Activated effector memory CD4-positive, alpha-beta T cell treated with Interleukin-2 at 50 U/mL for 16 hours (primary cell): ENCODE data around the gene GAREM1.

Experiments
- DNase-seq: peaks from one replicate; pipeline ENCODE4 v3.0.0-alpha.2; 2020

GAREM1 gene

GRCh38 chr18:32422978-32423740 lies 47.5 kb downstream of the GAREM1 start:
- DNase-seq, result no peak

DNA sequence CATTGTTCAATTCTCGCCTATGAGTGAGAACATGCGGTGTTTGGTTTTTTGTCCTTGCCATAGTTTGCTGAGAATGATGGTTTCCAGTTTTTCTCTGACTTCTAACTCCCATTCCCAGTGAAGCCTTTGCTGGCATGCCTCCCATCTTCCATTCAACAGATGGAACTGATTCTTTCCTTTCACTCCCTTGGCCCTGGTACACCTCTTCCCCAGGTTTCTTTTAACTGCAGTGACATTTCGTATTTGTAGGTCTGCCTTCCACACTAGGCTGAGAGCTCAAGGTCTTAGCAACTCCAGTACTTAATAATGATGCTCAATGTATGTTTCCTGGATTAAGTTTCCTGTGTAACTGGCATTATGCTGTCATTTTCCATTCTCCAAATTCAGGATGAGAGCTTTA lies 48.5 kb downstream of the GAREM1 start:
- DNase-seq, result no peak

- no peak for DNase-seq
Observed at GRCh38 chr18:32420084-32420750, 50.5 kb downstream of the GAREM1 start.

DNA sequence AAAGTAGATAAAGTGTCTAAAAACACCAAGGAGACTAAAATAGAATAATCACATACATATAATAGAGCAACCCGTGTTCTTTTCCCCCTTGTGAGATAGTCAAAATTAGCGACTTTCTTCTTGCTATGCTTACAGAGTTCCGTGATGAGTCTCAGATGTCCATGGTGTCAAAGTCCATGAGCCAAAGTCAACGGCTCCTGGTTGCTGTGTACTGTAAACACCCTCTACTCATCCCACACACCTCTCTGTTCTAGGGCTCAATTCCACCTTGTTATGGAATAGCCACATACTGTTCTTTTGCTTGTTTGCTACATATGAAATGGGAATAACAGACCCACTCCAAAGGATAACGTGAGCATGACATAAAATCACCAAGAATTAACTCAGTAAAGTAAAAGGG lies 52.5 kb downstream of the GAREM1 start:
- no peak for DNase-seq

- no peak for DNase-seq
Observed at GRCh38 chr18:32405588-32405987, 65.1 kb downstream of the GAREM1 start.

DNA sequence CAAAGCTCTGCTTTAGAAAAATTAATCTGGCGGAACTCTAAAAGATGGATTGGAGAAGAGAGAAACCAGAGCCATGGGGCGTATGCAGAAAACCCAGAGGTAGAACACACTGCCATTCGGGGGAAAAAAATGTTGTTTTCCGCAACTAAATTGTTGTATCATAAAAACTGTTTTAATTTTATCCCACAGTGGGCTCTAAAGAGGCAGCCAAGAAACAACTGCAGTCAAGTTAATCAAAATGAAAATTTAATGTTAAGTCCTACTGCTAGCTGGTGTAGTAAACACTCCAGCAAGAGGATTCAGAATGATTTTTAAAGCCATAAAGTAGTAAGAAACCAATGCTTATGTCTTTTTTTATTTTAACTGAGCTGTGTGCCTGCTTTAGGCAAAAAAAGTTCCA lies 69.1 kb downstream of the GAREM1 start:
- DNase-seq, result no peak

DNA sequence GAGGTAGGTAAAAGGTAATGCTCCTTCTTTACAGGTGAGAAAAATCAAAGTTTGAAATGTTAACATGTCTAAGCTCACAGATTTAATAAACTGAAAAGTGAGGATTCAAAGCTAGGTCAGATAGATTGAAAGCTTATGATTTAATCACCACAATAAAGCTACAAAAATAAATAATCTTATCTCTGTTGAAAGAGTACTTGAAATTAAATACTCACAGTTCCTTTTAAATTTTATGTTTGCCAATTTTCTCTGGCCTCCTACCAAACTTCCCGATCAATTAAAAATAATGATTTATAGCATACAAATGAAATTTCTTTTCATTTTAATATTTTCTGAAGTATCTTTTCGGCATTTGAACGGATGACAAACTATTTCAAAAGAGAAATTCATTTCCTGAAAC lies 77.3 kb downstream of the GAREM1 start:
- DNase-seq, result no peak

DNA sequence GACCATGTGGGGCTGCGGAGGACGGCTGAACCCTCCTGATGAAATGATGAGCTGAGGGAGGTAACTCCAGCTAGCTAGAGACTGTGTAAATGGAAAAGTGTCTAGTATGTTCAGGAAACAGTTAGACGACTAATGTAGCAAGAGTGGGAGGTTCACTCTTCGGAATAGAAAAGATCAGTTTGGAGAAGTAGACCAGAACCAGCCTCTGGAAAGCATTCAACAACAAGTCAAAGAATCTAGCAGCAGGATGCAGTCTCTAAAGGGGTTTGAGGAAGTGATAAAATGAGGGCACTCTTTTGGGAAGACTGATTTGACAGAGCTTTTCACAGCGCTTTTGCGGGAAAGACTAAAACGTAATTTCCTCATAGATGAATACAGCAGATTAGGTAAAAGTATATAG lies 79.6 kb downstream of the GAREM1 start:
- no peak for DNase-seq

- no peak for DNase-seq
Observed at GRCh38 chr18:32389858-32390257, 80.8 kb downstream of the GAREM1 start.

DNA sequence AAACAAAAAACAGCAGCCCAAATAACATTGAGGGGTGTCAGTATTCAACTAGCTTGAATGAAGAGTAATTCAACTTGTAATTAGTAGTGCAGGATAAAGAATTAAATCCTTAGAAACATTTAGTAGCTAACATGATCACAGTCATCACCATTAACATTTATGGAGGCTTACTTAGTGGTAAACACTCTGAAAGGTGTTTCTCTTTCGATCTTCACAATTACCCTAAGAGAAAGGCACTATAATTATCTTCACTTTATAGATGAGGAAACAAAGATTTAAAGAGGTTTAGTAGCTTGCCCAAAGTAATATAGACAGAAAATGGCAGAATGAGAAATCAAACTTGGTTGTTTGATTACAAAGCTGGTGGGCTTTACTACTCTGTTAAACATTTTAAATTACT lies 81.5 kb downstream of the GAREM1 start:
- DNase-seq, result no peak

DNA sequence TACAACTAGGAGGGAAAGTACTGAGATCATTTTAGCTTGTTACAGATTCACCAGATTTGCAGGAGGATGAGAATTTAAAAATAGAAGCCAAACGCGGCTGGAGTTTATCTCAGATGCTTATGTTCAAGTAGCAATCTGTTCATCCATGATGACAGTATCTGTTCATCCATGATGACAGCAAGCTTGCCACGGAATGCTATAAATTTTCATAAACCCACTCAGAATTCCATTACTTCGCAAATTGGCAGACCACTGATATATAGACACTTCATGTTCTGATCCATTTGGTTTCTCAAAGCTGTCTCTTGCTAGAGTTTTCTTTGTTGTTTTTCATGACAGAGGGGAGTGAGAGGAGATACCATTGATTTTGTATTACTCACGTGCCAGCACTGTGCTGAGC lies 84.2 kb downstream of the GAREM1 start:
- no peak for DNase-seq

DNA sequence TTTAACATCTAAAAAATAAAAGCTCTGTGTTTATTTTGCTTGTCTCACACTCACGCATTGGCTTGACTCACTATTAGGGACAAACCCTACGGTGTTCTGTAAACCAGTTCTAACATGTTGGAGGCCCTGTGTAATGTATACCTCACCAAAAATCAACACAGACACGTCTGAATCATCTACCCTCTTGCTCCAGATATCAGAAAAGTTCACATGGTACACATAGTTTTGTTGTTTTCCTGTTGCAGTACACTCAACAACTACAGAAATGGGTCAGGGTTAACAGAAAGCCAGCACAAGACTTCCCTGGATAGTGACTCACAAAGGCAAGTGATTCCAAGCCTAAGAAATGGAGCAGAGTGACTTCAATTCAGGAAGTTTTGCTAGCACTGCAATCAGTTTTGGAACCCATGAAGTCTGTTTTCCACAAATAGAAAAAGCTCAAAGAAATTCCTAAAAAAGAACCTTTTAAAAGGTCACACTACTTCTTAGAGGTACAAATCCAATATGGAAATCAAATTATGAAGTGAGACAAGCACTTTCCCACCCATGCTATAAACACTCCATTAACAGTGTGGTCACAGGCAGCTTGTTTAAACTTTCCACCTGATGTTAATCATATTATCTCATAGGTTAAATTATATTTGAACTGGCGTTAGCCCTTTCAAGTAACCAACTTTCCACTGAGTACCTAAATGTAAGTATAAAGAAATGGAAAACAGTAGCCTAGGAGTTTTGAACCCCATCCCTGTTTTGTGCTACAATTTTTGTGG lies 87.4 kb downstream of the GAREM1 start:
- DNase-seq, result no peak

DNA sequence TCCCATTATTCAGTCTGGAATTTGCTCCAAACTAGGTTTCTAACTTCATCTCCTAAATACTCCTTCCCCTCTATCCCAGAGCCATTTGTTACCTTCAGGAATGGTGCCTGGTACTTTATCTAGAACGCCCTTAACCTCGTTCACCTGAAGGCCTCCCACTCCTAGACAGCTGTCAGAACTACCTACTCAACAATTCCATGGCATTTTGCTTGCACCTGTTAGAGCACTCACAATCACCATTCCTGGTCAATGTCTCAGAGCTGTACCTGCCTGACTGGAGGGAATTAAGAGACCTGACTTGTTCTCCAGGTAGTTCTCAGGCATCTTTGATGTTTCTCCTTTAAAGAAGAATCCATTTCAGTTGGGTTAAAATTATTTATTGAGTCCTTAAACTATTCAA lies 88.9 kb downstream of the GAREM1 start:
- DNase-seq, result no peak

DNA sequence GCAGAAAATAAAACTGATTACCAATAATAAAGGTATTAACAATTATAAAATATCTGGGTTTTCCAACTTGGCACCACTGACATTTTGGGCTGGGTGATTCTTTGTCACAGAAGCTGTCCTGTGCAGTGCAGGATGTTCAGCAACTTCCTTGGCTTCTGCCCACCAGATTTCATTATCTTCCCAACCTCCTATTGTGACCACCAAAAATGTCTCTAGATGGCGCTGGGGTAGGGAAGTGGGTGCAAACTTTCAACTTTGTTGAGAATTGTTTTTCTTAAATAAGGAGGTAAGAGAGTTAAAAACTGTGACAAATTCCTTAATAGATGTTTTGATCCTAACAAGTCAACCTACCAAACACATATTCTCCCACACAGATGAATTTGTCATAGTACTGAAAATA lies 90.1 kb downstream of the GAREM1 start:
- no peak for DNase-seq

DNA sequence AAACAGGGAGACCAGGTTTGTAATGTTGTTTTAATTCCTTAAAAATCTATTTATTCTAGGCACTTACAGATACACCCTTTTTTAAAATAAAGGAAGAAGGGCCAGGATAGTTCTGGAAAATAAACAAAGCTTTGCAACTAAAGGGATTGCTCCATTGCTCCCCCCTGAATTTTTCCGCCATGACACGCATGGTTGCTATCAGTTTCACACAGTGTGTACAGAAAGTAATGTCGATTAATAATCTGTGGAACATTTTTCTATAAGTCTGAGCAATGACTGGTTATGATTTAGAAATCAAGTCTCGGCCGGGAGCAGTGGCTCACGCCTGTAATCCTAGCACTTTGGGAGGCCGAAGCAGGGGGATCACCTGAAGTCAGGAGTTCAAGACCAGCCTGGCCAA lies 90.8 kb downstream of the GAREM1 start:
- DNase-seq, result no peak

DNA sequence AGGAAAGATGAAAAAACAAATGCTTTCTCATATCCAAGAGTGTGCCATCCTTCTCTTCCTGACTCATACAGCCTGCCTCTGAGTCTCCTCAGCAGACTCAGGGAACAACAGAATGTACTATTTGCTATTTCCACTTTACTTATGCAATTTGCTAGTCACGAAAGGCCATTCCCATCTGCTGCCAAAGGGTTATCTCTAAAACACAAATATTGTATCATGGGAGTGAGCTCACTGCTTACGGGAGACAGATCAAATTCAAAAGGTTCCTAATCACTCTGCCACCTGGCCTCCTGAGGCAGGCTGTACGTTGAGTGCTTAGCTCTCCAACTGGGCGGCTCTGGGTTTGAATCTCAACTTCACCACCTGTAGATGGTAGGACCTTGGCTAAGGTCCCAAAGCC lies 92.0 kb downstream of the GAREM1 start:
- no peak for DNase-seq

GRCh38 chr18:32373995-32374394 lies 96.7 kb downstream of the GAREM1 start:
- DNase-seq, result no peak

- no peak for DNase-seq
Observed at GRCh38 chr18:32373505-32373904, 97.2 kb downstream of the GAREM1 start.

GRCh38 chr18:32372381-32373061 lies 98.2 kb downstream of the GAREM1 start:
- DNase-seq, result no peak

DNA sequence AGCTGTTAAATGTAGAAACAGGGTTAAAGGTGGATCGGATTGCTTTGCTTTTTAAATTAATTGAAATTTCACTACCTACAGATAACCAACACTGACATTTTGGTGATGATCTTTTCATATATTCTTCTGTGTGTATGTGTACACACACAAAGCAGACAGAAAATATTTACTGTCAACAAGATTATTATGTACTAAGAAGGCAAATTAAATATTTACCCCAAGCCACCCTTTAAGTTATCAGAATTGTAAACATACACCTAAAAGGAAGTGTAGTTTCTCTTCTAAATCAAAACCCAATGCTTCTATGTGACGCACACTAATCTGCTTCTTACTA lies 98.7 kb downstream of the GAREM1 start:
- DNase-seq, result no peak

DNA sequence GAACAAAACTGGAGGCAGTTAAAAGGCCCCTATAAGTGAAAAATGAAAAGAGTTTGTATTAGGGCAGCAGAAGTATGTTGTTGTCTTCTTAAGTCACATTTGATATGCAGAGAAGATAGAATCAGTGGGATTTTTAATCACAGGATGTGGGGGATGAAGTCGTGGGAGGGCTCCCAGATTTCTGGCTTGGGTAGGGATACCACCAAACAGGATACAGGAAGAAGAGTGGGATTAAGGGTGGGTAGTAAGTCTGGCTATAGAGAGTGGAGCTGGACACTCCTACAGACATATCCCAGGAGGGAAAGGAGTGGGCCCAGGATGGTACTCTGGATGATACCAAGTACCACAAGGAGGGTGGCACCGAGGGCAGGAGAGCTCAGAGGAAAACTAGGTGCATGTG lies 99.3 kb downstream of the GAREM1 start:
- no peak for DNase-seq

DNA sequence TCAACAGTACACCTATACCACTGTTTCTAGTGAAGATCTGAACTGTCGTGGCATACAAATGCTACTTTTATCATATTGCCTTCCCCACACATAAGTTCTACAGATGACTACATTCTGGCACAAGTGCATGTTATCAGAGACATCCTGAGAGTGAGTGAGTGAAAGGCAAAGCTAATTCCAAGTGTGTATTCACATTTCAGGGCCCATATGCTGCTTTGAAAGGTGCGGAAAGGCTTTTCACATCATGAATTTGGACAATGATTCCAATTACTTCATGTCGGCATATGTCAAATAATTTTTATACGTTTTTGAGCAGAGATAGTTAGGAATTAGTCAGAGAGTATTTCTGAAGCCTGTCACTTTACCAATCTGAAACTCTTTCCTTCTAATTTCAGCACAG lies 101.7 kb downstream of the GAREM1 start:
- no peak for DNase-seq

DNA sequence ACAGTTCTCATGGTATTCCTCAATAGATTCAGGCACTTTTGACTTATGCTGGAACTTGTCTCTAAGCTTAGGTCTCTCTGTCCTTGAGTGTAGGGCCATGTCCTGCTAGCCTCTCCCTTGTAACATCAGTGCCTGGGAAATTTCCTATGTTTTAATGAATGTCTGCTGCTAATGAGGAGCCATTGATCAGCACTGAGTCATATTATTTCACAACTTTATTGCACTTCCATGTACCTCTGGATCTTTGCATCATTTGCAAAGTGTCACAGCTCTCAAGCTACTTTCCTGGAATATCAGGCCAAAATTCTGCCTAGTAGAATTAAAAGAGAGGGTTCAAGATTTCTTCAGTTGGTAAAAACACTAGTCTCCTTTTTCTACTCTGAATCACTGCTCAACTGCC lies 102.5 kb downstream of the GAREM1 start:
- DNase-seq, result no peak
